ENCODE results near the gene METTL13. TPM values are rescaled to one million over a fixed set of nuclear protein-coding genes. Genes with fewer than 3 reads are reported as not detected.

The METTL13 gene
- total RNA-seq, 1 experiment from 2014 or later = 64.5 TPM

- no peaks in the 10 kb centered on the region for H4K20me1 ChIP-seq (ENCODE audit: control insufficient read depth, insufficient read depth, insufficient read length)
- no CpG with 5 or more reads among the region's 7 CpGs for WGBS (ENCODE audit: extremely low coverage, insufficient read length, low lambda C conversion rate)
- H3K4ac ChIP-seq (ENCODE audit: low read depth, low read length) = no peak overlapping the region
- H2BK20ac ChIP-seq (ENCODE audit: low read depth, low read length, poor library complexity, severe bottlenecking) = no peak overlapping the region
- no peak overlapping the region for H2BK12ac ChIP-seq (ENCODE audit: insufficient read length, low read depth, low read length)
- no peaks in the 10 kb centered on the region for H3K23me2 ChIP-seq (ENCODE audit: insufficient read length, low read depth, low read length, poor library complexity, severe bottlenecking)
- DNase-seq = no peak
- H3K4me1 ChIP-seq (ENCODE audit: insufficient read depth, low read length) = no peaks in the 10 kb centered on the region
- Mint-ChIP-seq H3K4me1 (no peaks in the 10 kb centered on the region), H3K27me3 (ENCODE audit: low read depth) (no peaks in the 10 kb centered on the region), H3K36me3 (ENCODE audit: insufficient read depth in 1 of 3, low read depth in 3 of 3) (peaks cover 39 to 89% (median 82%) of the 10 kb centered on the region in 3 experiments; a peak in 6 of 7 replicates), H3K9me3 (no peaks in the 10 kb centered on the region; a peak in 1 of 5 replicates), H3K27ac (no peak overlapping the region), H3K4me3 (no peak overlapping the region)
- H2BK15ac ChIP-seq (ENCODE audit: low read depth, low read length) = no peak overlapping the region
- H3T11ph ChIP-seq (ENCODE audit: low read length) = no peak overlapping the region
- no peak overlapping the region for H2BK5ac ChIP-seq (ENCODE audit: insufficient read length, low read length)
- H3K27ac ChIP-seq (ENCODE audit: insufficient read length, low read depth, low read length) = no peak overlapping the region
- no peak overlapping the region for H4K91ac ChIP-seq (ENCODE audit: insufficient read length, low read depth, low read length)
- TF ChIP-seq CTCF (conservative IDR thresholded peaks at IDR 0.05) = no peak
- no peak overlapping the region for H2AK5ac ChIP-seq (ENCODE audit: insufficient read length, low read length)
- no peak overlapping the region for H3K9ac ChIP-seq (ENCODE audit: extremely low read depth, insufficient read length, low read length)
- H3K27me3 ChIP-seq (ENCODE audit: insufficient read depth, low read length) = no peaks in the 10 kb centered on the region
- no peak overlapping the region for H4K5ac ChIP-seq (ENCODE audit: insufficient read length, low read depth, low read length)
- no peaks in the 10 kb centered on the region for H3K79me1 ChIP-seq (ENCODE audit: insufficient read depth, low read depth, low read length, poor library complexity, severe bottlenecking)
- no peak overlapping the region for H2AFZ ChIP-seq (ENCODE audit: low read length)
- no peak overlapping the region for H3K14ac ChIP-seq (ENCODE audit: insufficient read depth, low read length)
- no peak overlapping the region for H3K23ac ChIP-seq (ENCODE audit: insufficient read length, low read depth, low read length)
- H4K8ac ChIP-seq (replicated peaks; ENCODE audit: insufficient read length, low read depth, low read length) = no peak overlapping the region
- H3K79me2 ChIP-seq (ENCODE audit: insufficient read depth, low read length) = no peaks in the 10 kb centered on the region
- H3K9me3 ChIP-seq (ENCODE audit: control insufficient read depth, low read depth, low read length) = no peaks in the 10 kb centered on the region
- H3K4me2 ChIP-seq (ENCODE audit: insufficient read depth, insufficient read length, low read length) = no peak overlapping the region
- H2BK120ac ChIP-seq (ENCODE audit: low read depth, low read length, poor library complexity, severe bottlenecking) = no peak overlapping the region
- H3K18ac ChIP-seq (ENCODE audit: insufficient read length, low read depth, low read length) = no peak overlapping the region
- no peak overlapping the region for H3K56ac ChIP-seq (ENCODE audit: insufficient read length, low read depth, low read length)
These were observed 11.4 kb downstream of the METTL13 start for GRCh38 chr1:171792656-171793369.
